Vagina (tissue), 2 donors: ENCODE data around the gene CRBN.

Experiments
- POLR2A ChIP-seq, 2 donors: fragments of 450-650 bp; IDR thresholded peaks; one replicate each; pipeline ENCODE4 v1.6.1; 2017; ENCODE audit warnings: antibody characterized with exemption in 2 of 2, mild to moderate bottlenecking in 2 of 2, moderate library complexity in 2 of 2
- TF ChIP-seq, protein P1 (sequence below), 3 experiments: fragments of 450-650 bp in 2 of 3; fragments of 200-600 bp in 1 of 3; sonication (generic) in 1 of 3; IDR thresholded peaks; one replicate each; pipeline ENCODE4 v1.5.1; 2017 to 2019; ENCODE audit warnings: antibody characterized with exemption in 3 of 3, mild to moderate bottlenecking in 2 of 3, moderate library complexity in 2 of 3

- TF ChIP-seq POLR2A (IDR thresholded peaks at IDR 0.05) = no peak
- TF ChIP-seq, protein P1, sequence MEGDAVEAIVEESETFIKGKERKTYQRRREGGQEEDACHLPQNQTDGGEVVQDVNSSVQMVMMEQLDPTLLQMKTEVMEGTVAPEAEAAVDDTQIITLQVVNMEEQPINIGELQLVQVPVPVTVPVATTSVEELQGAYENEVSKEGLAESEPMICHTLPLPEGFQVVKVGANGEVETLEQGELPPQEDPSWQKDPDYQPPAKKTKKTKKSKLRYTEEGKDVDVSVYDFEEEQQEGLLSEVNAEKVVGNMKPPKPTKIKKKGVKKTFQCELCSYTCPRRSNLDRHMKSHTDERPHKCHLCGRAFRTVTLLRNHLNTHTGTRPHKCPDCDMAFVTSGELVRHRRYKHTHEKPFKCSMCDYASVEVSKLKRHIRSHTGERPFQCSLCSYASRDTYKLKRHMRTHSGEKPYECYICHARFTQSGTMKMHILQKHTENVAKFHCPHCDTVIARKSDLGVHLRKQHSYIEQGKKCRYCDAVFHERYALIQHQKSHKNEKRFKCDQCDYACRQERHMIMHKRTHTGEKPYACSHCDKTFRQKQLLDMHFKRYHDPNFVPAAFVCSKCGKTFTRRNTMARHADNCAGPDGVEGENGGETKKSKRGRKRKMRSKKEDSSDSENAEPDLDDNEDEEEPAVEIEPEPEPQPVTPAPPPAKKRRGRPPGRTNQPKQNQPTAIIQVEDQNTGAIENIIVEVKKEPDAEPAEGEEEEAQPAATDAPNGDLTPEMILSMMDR (IDR thresholded peaks at IDR 0.05) = no peak
Observed at GRCh38 chr3:3134750-3135448, 44.6 kb downstream of the CRBN start.
